Panc1 (cell line): ENCODE data around the gene SETD5.

Experiments used
- CTCF ChIP-seq: fragments of 450-650 bp; IDR thresholded peaks from 2 replicates; pipeline ENCODE4 v1.5.1; 2017; ENCODE audit warnings: mild to moderate bottlenecking
- POLR2AphosphoS5 ChIP-seq: IDR thresholded peaks from 2 replicates; pipeline ENCODE4 v1.6.1; 2012; ENCODE audit warnings: mild to moderate bottlenecking, low read depth, low read length, moderate library complexity

GRCh38 chr3:9414826-9415225 lies 17.4 kb downstream of the SETD5 start:
- TF ChIP-seq POLR2AphosphoS5: no peak
- TF ChIP-seq CTCF: no peak
